ENCODE measurements around the gene BTBD16. TPM values are rescaled to one million over a fixed set of nuclear protein-coding genes. Genes with fewer than 3 reads are reported as not detected.

Gene BTBD16
- total RNA-seq, 4 donors from 2014 or later: not detected

DNA sequence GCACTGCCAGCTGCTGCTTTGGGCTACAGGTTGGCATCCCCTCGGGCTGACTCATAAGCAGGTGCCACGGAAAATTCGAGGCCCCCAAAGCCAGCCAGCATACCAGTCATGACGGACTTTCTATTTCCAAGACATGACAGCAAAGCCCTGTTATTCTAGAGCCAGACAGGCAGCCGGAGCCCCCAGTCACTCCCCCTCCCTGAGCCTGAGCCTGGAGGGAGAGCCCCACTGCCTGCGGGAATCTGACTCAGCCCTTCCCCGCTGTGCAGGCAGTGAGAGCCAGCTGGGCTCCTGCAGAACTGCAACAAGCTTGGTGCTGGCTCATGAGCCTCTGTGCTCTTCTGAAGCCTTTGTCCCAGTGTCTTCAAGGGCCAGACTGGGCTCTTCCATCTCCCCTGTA lies 15.8 kb downstream of the BTBD16 start:
- H3K9me3 ChIP-seq: no peaks in the 10 kb centered on the region
- 50 to 63% methylated on average over 1 to 7 of the region's 7 CpGs for WGBS, 2 donors (ENCODE audit: low coverage in 1 of 2)
- H3K27ac ChIP-seq: no peak overlapping the region
- H3K4me3 ChIP-seq: no peak overlapping the region
- H3K4me1 ChIP-seq: peaks cover 0 to 3% (median 0%) of the 10 kb centered on the region in 4 donors
- H3K27me3 ChIP-seq: no peaks in the 10 kb centered on the region
- H3K36me3 ChIP-seq: no peaks in the 10 kb centered on the region
- in situ Hi-C loops (cut with MboI; ENCODE audit: low pct_ligation_motif_present in 1 of 4, low pct_unique_long_range_greater_than_20kb in 1 of 4, low sequenced_read_pairs in 3 of 4) (loop anchor here in 1 of 4 donors (25.0 kb wide), 2 partner anchors 150 to 275 kb away; partner anchors contain the start of gene DMBT1), intact Hi-C loops (cut with DNase I; ENCODE audit: low total_unique reads) (no loop called here)
- TF ChIP-seq POLR2A (IDR thresholded peaks at IDR 0.05) (no peak), POLR2AphosphoS5 (IDR thresholded peaks at IDR 0.05) (no peak), EP300 (IDR thresholded peaks at IDR 0.05; ENCODE audit: low read depth) (no peak)
- TF ChIP-seq, protein P1, sequence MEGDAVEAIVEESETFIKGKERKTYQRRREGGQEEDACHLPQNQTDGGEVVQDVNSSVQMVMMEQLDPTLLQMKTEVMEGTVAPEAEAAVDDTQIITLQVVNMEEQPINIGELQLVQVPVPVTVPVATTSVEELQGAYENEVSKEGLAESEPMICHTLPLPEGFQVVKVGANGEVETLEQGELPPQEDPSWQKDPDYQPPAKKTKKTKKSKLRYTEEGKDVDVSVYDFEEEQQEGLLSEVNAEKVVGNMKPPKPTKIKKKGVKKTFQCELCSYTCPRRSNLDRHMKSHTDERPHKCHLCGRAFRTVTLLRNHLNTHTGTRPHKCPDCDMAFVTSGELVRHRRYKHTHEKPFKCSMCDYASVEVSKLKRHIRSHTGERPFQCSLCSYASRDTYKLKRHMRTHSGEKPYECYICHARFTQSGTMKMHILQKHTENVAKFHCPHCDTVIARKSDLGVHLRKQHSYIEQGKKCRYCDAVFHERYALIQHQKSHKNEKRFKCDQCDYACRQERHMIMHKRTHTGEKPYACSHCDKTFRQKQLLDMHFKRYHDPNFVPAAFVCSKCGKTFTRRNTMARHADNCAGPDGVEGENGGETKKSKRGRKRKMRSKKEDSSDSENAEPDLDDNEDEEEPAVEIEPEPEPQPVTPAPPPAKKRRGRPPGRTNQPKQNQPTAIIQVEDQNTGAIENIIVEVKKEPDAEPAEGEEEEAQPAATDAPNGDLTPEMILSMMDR (IDR thresholded peaks at IDR 0.05): no peak
- DNase-seq: no peak

DNA sequence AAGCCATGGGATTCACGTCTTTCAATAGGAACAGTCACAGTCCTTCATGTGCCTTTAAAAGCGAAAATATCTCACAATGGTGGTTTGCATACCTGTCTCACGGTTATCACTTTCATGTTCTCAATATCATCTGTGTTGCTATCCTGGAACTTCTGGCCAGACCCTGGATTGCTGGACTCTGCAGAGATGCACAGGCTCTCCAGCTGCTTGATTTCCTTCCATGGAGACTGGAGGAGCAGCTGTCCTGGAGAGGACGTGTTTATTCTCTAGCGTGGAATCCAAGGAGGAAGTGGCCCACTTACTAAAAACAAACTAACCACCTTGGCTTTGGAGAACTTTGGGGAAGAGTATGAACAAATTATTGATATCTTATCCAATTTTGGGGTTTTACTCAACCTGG lies 16.5 kb downstream of the BTBD16 start:
- DNase-seq: no peak
- no peaks in the 10 kb centered on the region for H3K36me3 ChIP-seq
- in situ Hi-C loops (cut with MboI; ENCODE audit: low pct_ligation_motif_present in 1 of 4, low pct_unique_long_range_greater_than_20kb in 1 of 4, low sequenced_read_pairs in 3 of 4) (loop anchor here in 1 of 4 donors (25.0 kb wide), 2 partner anchors 150 to 275 kb away; partner anchors contain the start of gene DMBT1), intact Hi-C loops (cut with DNase I; ENCODE audit: low total_unique reads) (no loop called here)
- no peak for TF ChIP-seq POLR2AphosphoS5 (IDR thresholded peaks at IDR 0.05)
- no peak for TF ChIP-seq EP300 (IDR thresholded peaks at IDR 0.05; ENCODE audit: low read depth)
- TF ChIP-seq, protein P1 (IDR thresholded peaks at IDR 0.05): no peak
- TF ChIP-seq POLR2A (IDR thresholded peaks at IDR 0.05): no peak
- peaks cover 0 to 3% (median 0%) of the 10 kb centered on the region in 4 donors for H3K4me1 ChIP-seq
- H3K9me3 ChIP-seq: no peaks in the 10 kb centered on the region
- no peak overlapping the region for H3K4me3 ChIP-seq
- no peak overlapping the region for H3K27ac ChIP-seq
- 45 to 64% methylated on average over 3 to 5 of the region's 5 CpGs for WGBS, 2 donors (ENCODE audit: low coverage in 1 of 2)
- no peaks in the 10 kb centered on the region for H3K27me3 ChIP-seq

DNA sequence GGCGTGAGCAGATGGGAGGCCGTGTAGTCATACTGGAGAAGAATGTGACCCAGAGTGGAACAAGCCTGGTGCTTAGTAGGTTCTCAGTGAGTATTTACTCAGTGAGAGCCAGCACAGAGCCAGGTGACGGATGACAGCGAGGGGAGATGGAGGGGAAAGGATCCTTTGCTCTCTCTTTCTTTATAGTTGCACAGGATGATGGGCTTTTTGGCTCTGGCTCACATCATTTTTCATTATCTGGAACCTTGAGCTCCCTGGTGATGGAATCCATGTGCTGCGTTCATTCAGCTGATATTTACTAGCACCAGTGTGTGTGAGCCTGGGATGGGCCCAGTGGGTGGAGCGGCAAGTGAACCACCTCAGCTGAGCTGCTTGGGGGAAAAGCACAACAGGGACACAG lies 17.2 kb downstream of the BTBD16 start:
- 86% methylated on average over 5 to 6 of the region's 6 CpGs for whole genome bisulfite sequencing, 2 donors (ENCODE audit: low coverage in 1 of 2)
- no peak overlapping the region for H3K27ac ChIP-seq

DNA sequence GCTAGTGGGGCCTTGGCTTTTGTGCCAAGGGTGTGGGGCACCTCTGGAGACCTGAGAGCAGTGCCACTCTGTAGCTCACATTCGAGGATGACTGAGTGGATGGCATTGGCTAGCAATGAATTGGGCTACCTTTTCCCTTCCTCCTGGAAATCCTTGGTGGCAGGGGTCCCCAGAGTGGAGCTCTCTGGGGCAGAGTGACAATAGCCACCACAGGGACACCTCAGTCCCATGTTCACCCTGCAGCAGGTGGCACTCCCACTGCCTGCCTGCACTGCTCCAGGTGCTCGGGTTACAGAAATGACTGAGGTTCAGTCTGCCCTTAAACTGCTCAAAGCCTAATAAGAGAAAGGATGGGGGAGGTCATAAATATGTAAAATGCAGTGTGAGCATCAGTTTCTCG lies 17.8 kb downstream of the BTBD16 start:
- Histone ChIP-seq H3K36me3 (no peaks in the 10 kb centered on the region), H3K27me3 (no peaks in the 10 kb centered on the region), H3K4me1 (peaks cover 0 to 3% (median 0%) of the 10 kb centered on the region in 4 donors), H3K27ac (no peak overlapping the region), H3K9me3 (no peaks in the 10 kb centered on the region), H3K4me3 (no peak overlapping the region)
- in situ Hi-C loops (cut with MboI; ENCODE audit: low pct_ligation_motif_present in 1 of 4, low pct_unique_long_range_greater_than_20kb in 1 of 4, low sequenced_read_pairs in 3 of 4) (loop anchor here in 1 of 4 donors (25.0 kb wide), 2 partner anchors 148 to 273 kb away; partner anchors contain the start of gene DMBT1), intact Hi-C loops (cut with DNase I; ENCODE audit: low total_unique reads) (no loop called here)
- WGBS, 2 donors (ENCODE audit: low coverage in 1 of 2): 71 to 83% methylated on average over 1 to 3 of the region's 3 CpGs
- TF ChIP-seq POLR2A (IDR thresholded peaks at IDR 0.05) (no peak), EP300 (IDR thresholded peaks at IDR 0.05; ENCODE audit: low read depth) (no peak), POLR2AphosphoS5 (IDR thresholded peaks at IDR 0.05) (no peak)
- TF ChIP-seq, protein P1 (IDR thresholded peaks at IDR 0.05): no peak
- DNase-seq: no peak

More for the DNA sequence above, 17.2 kb downstream of the BTBD16 start:
- TF ChIP-seq, protein P1 (IDR thresholded peaks at IDR 0.05): no peak
- no peak for TF ChIP-seq POLR2AphosphoS5 (IDR thresholded peaks at IDR 0.05)
- TF ChIP-seq EP300 (IDR thresholded peaks at IDR 0.05; ENCODE audit: low read depth): no peak
- TF ChIP-seq POLR2A (IDR thresholded peaks at IDR 0.05): no peak
- Histone ChIP-seq H3K4me3 (no peak overlapping the region), H3K27me3 (no peaks in the 10 kb centered on the region), H3K36me3 (no peaks in the 10 kb centered on the region), H3K4me1 (peaks cover 0 to 3% (median 0%) of the 10 kb centered on the region in 4 donors), H3K9me3 (no peaks in the 10 kb centered on the region)
- no peak for DNase-seq
- in situ Hi-C loops (cut with MboI; ENCODE audit: low pct_ligation_motif_present in 1 of 4, low pct_unique_long_range_greater_than_20kb in 1 of 4, low sequenced_read_pairs in 3 of 4) (loop anchor here in 1 of 4 donors (25.0 kb wide), 2 partner anchors 149 to 274 kb away; partner anchors contain the start of gene DMBT1), intact Hi-C loops (cut with DNase I; ENCODE audit: low total_unique reads) (no loop called here)

All from transverse colon (tissue), 4 donors.